Endothelial cell of umbilical vein (primary cell): ENCODE measurements around the gene MACROD2.

ENCODE experiments used
- EZH2 ChIP-seq: IDR thresholded peaks from 2 replicates; pipeline ENCODE4 v1.6.1; 2012; ENCODE audit warnings: borderline replicate concordance, low read depth, mild to moderate bottlenecking, moderate library complexity, low read length, inconsistent platforms; ENCODE audit not compliant: severe bottlenecking
- POLR2A ChIP-seq: IDR thresholded peaks from 2 replicates; pipeline ENCODE4 v1.6.1; 2012; ENCODE audit warnings: low read depth, mild to moderate bottlenecking, control low read depth, low read length

- TF ChIP-seq POLR2A (no peak), EZH2 (no peak)
These were observed 1996.0 kb downstream of the MACROD2 start for GRCh38 chr20:15991279-15991678.
